Measurements from ENCODE around the gene THUMPD2.

THUMPD2 gene

GRCh38 chr2:39723946-39724827 is 54.9 kb downstream of the THUMPD2 start:
- POLR2A ChIA-PET: no interaction called here
- no peaks in the 10 kb centered on the region for H3K36me3 ChIP-seq (ENCODE audit: control insufficient read depth in 4 of 4, insufficient read depth in 4 of 4, low read length in 3 of 4)
- WGBS (ENCODE audit: insufficient coverage): 100% methylated on average over 4 of the region's 9 CpGs
- H3K27me3 ChIP-seq (replicated peaks in 2 of 5; ENCODE audit: control insufficient read depth in 4 of 5, insufficient read depth in 5 of 5, low read length in 4 of 5): no peaks in the 10 kb centered on the region
- H3K27ac ChIP-seq (ENCODE audit: insufficient read depth in 1 of 2, low read depth in 1 of 2, low read length in 2 of 2, poor library complexity in 1 of 2, severe bottlenecking in 2 of 2): no peak overlapping the region
- no peak for DNase-seq
- H3K4me1 ChIP-seq (ENCODE audit: control extremely low read depth in 1 of 4, control insufficient read depth in 4 of 4, insufficient read depth in 4 of 4, low read length in 3 of 4): peaks cover 0 to 10% (median 3%) of the 10 kb centered on the region in 4 experiments
- CTCF ChIA-PET: no interaction called here
- no peak overlapping the region for H3K4me3 ChIP-seq (ENCODE audit: control insufficient read depth in 1 of 7, extremely low read depth in 1 of 7, insufficient read depth in 4 of 7, low read depth in 2 of 7, low read length in 6 of 7)
- no peaks in the 10 kb centered on the region for H3K9me3 ChIP-seq (ENCODE audit: control extremely low read depth in 1 of 5, control insufficient read depth in 4 of 5, insufficient read depth in 2 of 5, low read depth in 1 of 5, low read length in 4 of 5)

GRCh38 chr2:39723497-39723896 is 55.6 kb downstream of the THUMPD2 start:
- DNase-seq: no peak
- ChIA-PET POLR2A (no interaction called here), CTCF (no interaction called here)
- no peaks in the 10 kb centered on the region for H3K9me3 ChIP-seq (ENCODE audit: control extremely low read depth in 1 of 5, control insufficient read depth in 4 of 5, insufficient read depth in 2 of 5, low read depth in 1 of 5, low read length in 4 of 5)
- WGBS (ENCODE audit: insufficient coverage): 92% methylated on average over 2 of the region's 2 CpGs
- H3K4me3 ChIP-seq (ENCODE audit: control insufficient read depth in 1 of 7, extremely low read depth in 1 of 7, insufficient read depth in 4 of 7, low read depth in 2 of 7, low read length in 6 of 7): no peak overlapping the region
- no peaks in the 10 kb centered on the region for H3K27me3 ChIP-seq (replicated peaks in 2 of 5; ENCODE audit: control insufficient read depth in 4 of 5, insufficient read depth in 5 of 5, low read length in 4 of 5)
- peaks cover 0 to 5% (median 2%) of the 10 kb centered on the region in 4 experiments for H3K4me1 ChIP-seq (ENCODE audit: control extremely low read depth in 1 of 4, control insufficient read depth in 4 of 4, insufficient read depth in 4 of 4, low read length in 3 of 4)
- no peaks in the 10 kb centered on the region for H3K36me3 ChIP-seq (ENCODE audit: control insufficient read depth in 4 of 4, insufficient read depth in 4 of 4, low read length in 3 of 4)
- no peak overlapping the region for H3K27ac ChIP-seq (ENCODE audit: insufficient read depth in 1 of 2, low read depth in 1 of 2, low read length in 2 of 2, poor library complexity in 1 of 2, severe bottlenecking in 2 of 2)

- POLR2A ChIA-PET: no interaction called here
- Histone ChIP-seq H3K9me3 (ENCODE audit: control extremely low read depth in 1 of 5, control insufficient read depth in 4 of 5, insufficient read depth in 2 of 5, low read depth in 1 of 5, low read length in 4 of 5) (no peaks in the 10 kb centered on the region), H3K27ac (ENCODE audit: insufficient read depth in 1 of 2, low read depth in 1 of 2, low read length in 2 of 2, poor library complexity in 1 of 2, severe bottlenecking in 2 of 2) (no peak overlapping the region), H3K36me3 (ENCODE audit: control insufficient read depth in 4 of 4, insufficient read depth in 4 of 4, low read length in 3 of 4) (no peaks in the 10 kb centered on the region), H3K4me1 (ENCODE audit: control extremely low read depth in 1 of 4, control insufficient read depth in 4 of 4, insufficient read depth in 4 of 4, low read length in 3 of 4) (no peaks in the 10 kb centered on the region), H3K27me3 (replicated peaks in 2 of 5; ENCODE audit: control insufficient read depth in 4 of 5, insufficient read depth in 5 of 5, low read length in 4 of 5) (no peaks in the 10 kb centered on the region), H3K4me3 (ENCODE audit: control insufficient read depth in 1 of 7, extremely low read depth in 1 of 7, insufficient read depth in 4 of 7, low read depth in 2 of 7, low read length in 6 of 7) (no peak overlapping the region)
- WGBS (ENCODE audit: insufficient coverage): 100% methylated on average over 2 of the region's 2 CpGs
- CTCF ChIA-PET: interaction anchor here (1.2 to 1.4 kb wide), 2 partner anchors 8 to 24 kb away, joined by 3 to 6 read pairs; no protein-coding TSS in a partner anchor
- no peak for DNase-seq
These were observed 58.1 kb downstream of the THUMPD2 start for GRCh38 chr2:39720970-39721369.

GRCh38 chr2:39719317-39719716 is 59.7 kb downstream of the THUMPD2 start:
- no peak for DNase-seq
- Histone ChIP-seq H3K36me3 (ENCODE audit: control insufficient read depth in 4 of 4, insufficient read depth in 4 of 4, low read length in 3 of 4) (no peaks in the 10 kb centered on the region), H3K27me3 (replicated peaks in 2 of 5; ENCODE audit: control insufficient read depth in 4 of 5, insufficient read depth in 5 of 5, low read length in 4 of 5) (no peaks in the 10 kb centered on the region), H3K4me3 (ENCODE audit: control insufficient read depth in 1 of 7, extremely low read depth in 1 of 7, insufficient read depth in 4 of 7, low read depth in 2 of 7, low read length in 6 of 7) (no peak overlapping the region), H3K4me1 (ENCODE audit: control extremely low read depth in 1 of 4, control insufficient read depth in 4 of 4, insufficient read depth in 4 of 4, low read length in 3 of 4) (no peaks in the 10 kb centered on the region), H3K9me3 (ENCODE audit: control extremely low read depth in 1 of 5, control insufficient read depth in 4 of 5, insufficient read depth in 2 of 5, low read depth in 1 of 5, low read length in 4 of 5) (no peaks in the 10 kb centered on the region), H3K27ac (ENCODE audit: insufficient read depth in 1 of 2, low read depth in 1 of 2, low read length in 2 of 2, poor library complexity in 1 of 2, severe bottlenecking in 2 of 2) (no peak overlapping the region)
- WGBS (ENCODE audit: insufficient coverage): 97% methylated on average over 6 of the region's 8 CpGs
- ChIA-PET POLR2A (no interaction called here), CTCF (interaction anchor here (1.7 to 2.1 kb wide), 2 partner anchors 17 to 125 kb away, joined by 3 to 6 read pairs; no protein-coding TSS in a partner anchor)

- WGBS (ENCODE audit: insufficient coverage): 100% methylated on average over 1 of the region's 9 CpGs
- ChIA-PET POLR2A (no interaction called here), CTCF (interaction anchor here (0.6 to 2.1 kb wide), 4 partner anchors 8 to 124 kb away, joined by 3 to 6 read pairs (median 3); no protein-coding TSS in a partner anchor)
These were observed 60.6 kb downstream of the THUMPD2 start for GRCh38 chr2:39718483-39718882.

GRCh38 chr2:39717067-39717466 is 62.0 kb downstream of the THUMPD2 start:
- CTCF ChIA-PET: no interaction called here
- Histone ChIP-seq H3K4me1 (ENCODE audit: control extremely low read depth in 1 of 4, control insufficient read depth in 4 of 4, insufficient read depth in 4 of 4, low read length in 3 of 4) (no peaks in the 10 kb centered on the region), H3K9me3 (ENCODE audit: control extremely low read depth in 1 of 5, control insufficient read depth in 4 of 5, insufficient read depth in 2 of 5, low read depth in 1 of 5, low read length in 4 of 5) (no peaks in the 10 kb centered on the region), H3K4me3 (ENCODE audit: control insufficient read depth in 1 of 7, extremely low read depth in 1 of 7, insufficient read depth in 4 of 7, low read depth in 2 of 7, low read length in 6 of 7) (no peak overlapping the region), H3K27me3 (replicated peaks in 2 of 5; ENCODE audit: control insufficient read depth in 4 of 5, insufficient read depth in 5 of 5, low read length in 4 of 5) (no peaks in the 10 kb centered on the region), H3K36me3 (ENCODE audit: control insufficient read depth in 4 of 4, insufficient read depth in 4 of 4, low read length in 3 of 4) (no peaks in the 10 kb centered on the region), H3K27ac (ENCODE audit: insufficient read depth in 1 of 2, low read depth in 1 of 2, low read length in 2 of 2, poor library complexity in 1 of 2, severe bottlenecking in 2 of 2) (no peak overlapping the region)
- POLR2A ChIA-PET: no interaction called here
- no peak for DNase-seq
- 100% methylated on average over 11 of the region's 12 CpGs for WGBS (ENCODE audit: insufficient coverage)

More at GRCh38 chr2:39718483-39718882, 60.6 kb downstream of the THUMPD2 start:
- H3K4me3 ChIP-seq (ENCODE audit: control insufficient read depth in 1 of 7, extremely low read depth in 1 of 7, insufficient read depth in 4 of 7, low read depth in 2 of 7, low read length in 6 of 7): no peak overlapping the region
- H3K36me3 ChIP-seq (ENCODE audit: control insufficient read depth in 4 of 4, insufficient read depth in 4 of 4, low read length in 3 of 4): no peaks in the 10 kb centered on the region
- no peaks in the 10 kb centered on the region for H3K27me3 ChIP-seq (replicated peaks in 2 of 5; ENCODE audit: control insufficient read depth in 4 of 5, insufficient read depth in 5 of 5, low read length in 4 of 5)
- no peak overlapping the region for H3K27ac ChIP-seq (ENCODE audit: insufficient read depth in 1 of 2, low read depth in 1 of 2, low read length in 2 of 2, poor library complexity in 1 of 2, severe bottlenecking in 2 of 2)
- no peaks in the 10 kb centered on the region for H3K9me3 ChIP-seq (ENCODE audit: control extremely low read depth in 1 of 5, control insufficient read depth in 4 of 5, insufficient read depth in 2 of 5, low read depth in 1 of 5, low read length in 4 of 5)
- no peak for DNase-seq
- no peaks in the 10 kb centered on the region for H3K4me1 ChIP-seq (ENCODE audit: control extremely low read depth in 1 of 4, control insufficient read depth in 4 of 4, insufficient read depth in 4 of 4, low read length in 3 of 4)

- Histone ChIP-seq H3K4me3 (ENCODE audit: control insufficient read depth in 1 of 7, extremely low read depth in 1 of 7, insufficient read depth in 4 of 7, low read depth in 2 of 7, low read length in 6 of 7) (no peak overlapping the region), H3K27me3 (replicated peaks in 2 of 5; ENCODE audit: control insufficient read depth in 4 of 5, insufficient read depth in 5 of 5, low read length in 4 of 5) (no peaks in the 10 kb centered on the region), H3K36me3 (ENCODE audit: control insufficient read depth in 4 of 4, insufficient read depth in 4 of 4, low read length in 3 of 4) (no peaks in the 10 kb centered on the region), H3K4me1 (ENCODE audit: control extremely low read depth in 1 of 4, control insufficient read depth in 4 of 4, insufficient read depth in 4 of 4, low read length in 3 of 4) (no peaks in the 10 kb centered on the region), H3K27ac (ENCODE audit: insufficient read depth in 1 of 2, low read depth in 1 of 2, low read length in 2 of 2, poor library complexity in 1 of 2, severe bottlenecking in 2 of 2) (no peak overlapping the region), H3K9me3 (ENCODE audit: control extremely low read depth in 1 of 5, control insufficient read depth in 4 of 5, insufficient read depth in 2 of 5, low read depth in 1 of 5, low read length in 4 of 5) (no peaks in the 10 kb centered on the region)
- CTCF ChIA-PET: interaction anchor here (4.2 kb wide), 1 partner anchor 12 kb away, joined by 18 read pairs; no protein-coding TSS in a partner anchor
- POLR2A ChIA-PET: no interaction called here
- WGBS (ENCODE audit: insufficient coverage): 100% methylated on average over 1 of the region's 3 CpGs
- no peak for DNase-seq
These were observed 63.2 kb downstream of the THUMPD2 start for GRCh38 chr2:39715822-39716221.

All from common myeloid progenitor, CD34-positive (primary cell).